B cell (primary cell): Measurements from ENCODE around the gene ADA. TPM values are rescaled to one million over a fixed set of nuclear protein-coding genes. Genes with fewer than 3 reads are reported as not detected.

Experiments
- ATAC-seq: fragments of 200-7000 bp; cut with Tn5 transposase; one replicate; pipeline ENCODE4 v1.10.0; 2021; ENCODE audit warnings: low read depth, mild to moderate bottlenecking, moderate number of reproducible peaks, moderate library complexity
- CTCF ChIA-PET: fragments of 350-600 bp; sonication (Branson Sonifier 250); formaldehyde crosslinking; loops from one replicate; lab custom pipeline; 2021; ENCODE audit warnings: antibody characterized with exemption, inconsistent platforms; lab: Charles Lee
- POLR2A ChIA-PET: fragments of 350-600 bp; sonication (Branson Sonifier 250); formaldehyde crosslinking; loops from one replicate; lab custom pipeline; 2021; ENCODE audit warnings: antibody characterized with exemption; lab: Charles Lee
- DNase-seq: peaks from one replicate; pipeline ENCODE4 v3.0.0; 2013
- H2AFZ ChIP-seq: 2 replicates; pipeline ENCODE4 v1.6.1; 2012; ENCODE audit warnings: mild to moderate bottlenecking, low read depth, low read length; ENCODE audit not compliant: insufficient read depth, poor library complexity, severe bottlenecking
- H3K27ac ChIP-seq, 2 donors: 1 replicate in 1 of 2; 2 replicates in 1 of 2; pipeline ENCODE4 v1.5.1; 2012 to 2013; ENCODE audit warnings: low read length in 2 of 2, mild to moderate bottlenecking in 2 of 2, moderate library complexity in 1 of 2
- H3K27me3 ChIP-seq, 4 experiments: fragments of 200-600 bp in 1 of 4; sonication (generic) in 1 of 4; replicated peaks in 1 of 4; 1 replicate in 2 of 4; 2 replicates in 2 of 4; pipeline versions ENCODE4 v1.6.1 to v1.7.0; 2013 to 2016; ENCODE audit warnings: low read length in 3 of 4, mild to moderate bottlenecking in 2 of 4, mixed read lengths in 1 of 4, moderate library complexity in 1 of 4; ENCODE audit not compliant: insufficient read depth in 4 of 4, control insufficient read depth in 3 of 4; ENCODE audit errors: control extremely low read depth in 1 of 4
- H3K36me3 ChIP-seq, 2 experiments: replicated peaks in 1 of 2; 1 replicate in 1 of 2; 2 replicates in 1 of 2; pipeline versions ENCODE4 v1.6.1 to v1.7.1; 2013; ENCODE audit warnings: low read length in 1 of 2; ENCODE audit not compliant: insufficient read depth in 2 of 2, control insufficient read depth in 1 of 2; ENCODE audit errors: control extremely low read depth in 1 of 2, extremely low read depth in 1 of 2
- H3K4me1 ChIP-seq, 2 donors: fragments of 200-600 bp in 1 of 2; sonication (generic) in 1 of 2; 1 replicate in 1 of 2; 2 replicates in 1 of 2; pipeline versions ENCODE4 v1.5.1 to v1.6.1; 2013 to 2017; ENCODE audit warnings: low read length in 2 of 2; ENCODE audit not compliant: control insufficient read depth in 2 of 2, insufficient read depth in 2 of 2
- H3K4me2 ChIP-seq: replicated peaks from 2 replicates; pipeline ENCODE3; 2012; ENCODE audit warnings: mild to moderate bottlenecking, low read depth, low read length; ENCODE audit not compliant: poor library complexity, severe bottlenecking
- H3K4me3 ChIP-seq, 5 experiments: fragments of 200-600 bp in 1 of 5; sonication (generic) in 1 of 5; 1 replicate in 3 of 5; 2 replicates in 2 of 5; pipeline versions ENCODE4 v1.5.1 to v1.7.0; 2011 to 2016; ENCODE audit warnings: low read length in 4 of 5, mild to moderate bottlenecking in 4 of 5, low read depth in 2 of 5, control low read depth in 1 of 5, moderate library complexity in 1 of 5; ENCODE audit not compliant: insufficient read depth in 1 of 5; ENCODE audit errors: control extremely low read depth in 1 of 5, extremely low read depth in 1 of 5
- H3K79me2 ChIP-seq: fragments of 200-600 bp; sonication (generic); one replicate; pipeline ENCODE4 v1.6.0; 2016; ENCODE audit warnings: low read length; ENCODE audit not compliant: control insufficient read depth, insufficient read depth
- H3K9ac ChIP-seq: fragments of 200-600 bp; sonication (generic); 2 replicates; pipeline ENCODE4 v1.6.1; 2017; ENCODE audit warnings: mild to moderate bottlenecking, low read length, moderate library complexity
- H3K9me3 ChIP-seq, 3 donors: one replicate each; pipeline versions ENCODE4 v1.6.1 to v1.7.1; 2013; ENCODE audit warnings: low read length in 2 of 3; ENCODE audit not compliant: control insufficient read depth in 2 of 3, insufficient read depth in 1 of 3; ENCODE audit errors: control extremely low read depth in 1 of 3
- H4K20me1 ChIP-seq: 2 replicates; pipeline ENCODE4 v1.6.0; 2012; ENCODE audit warnings: mild to moderate bottlenecking, low read length; ENCODE audit not compliant: insufficient read depth, control insufficient read depth, poor library complexity, severe bottlenecking
- H3K27ac Mint-ChIP-seq: one replicate; pipeline ENCODE4 v1.8.0; 2021; ENCODE audit warnings: mixed read lengths
- H3K27me3 Mint-ChIP-seq: one replicate; pipeline ENCODE4 v1.8.0; 2021; ENCODE audit warnings: mixed read lengths
- H3K4me1 Mint-ChIP-seq: one replicate; pipeline ENCODE4 v1.8.0; 2021; ENCODE audit warnings: mixed read lengths
- H3K4me3 Mint-ChIP-seq: one replicate; pipeline ENCODE4 v1.8.0; 2021; ENCODE audit warnings: mixed read lengths
- H3K9me3 Mint-ChIP-seq: one replicate; pipeline ENCODE4 v1.8.0; 2022; ENCODE audit warnings: mixed read lengths; ENCODE audit not compliant: insufficient read depth
- CTCF ChIP-seq: fragments of 200-600 bp; IDR thresholded peaks from one replicate; pipeline ENCODE4 v1.8.0; 2022; ENCODE audit warnings: antibody characterized with exemption, mild to moderate bottlenecking
- EZH2 ChIP-seq: IDR thresholded peaks from 2 replicates; pipeline ENCODE4 v1.6.1; 2012; ENCODE audit warnings: borderline replicate concordance, low read depth, mild to moderate bottlenecking, moderate library complexity, low read length; ENCODE audit not compliant: insufficient read depth, poor library complexity, severe bottlenecking
- WGBS: methylation state at CpG from one replicate; pipeline ENCODE4 v1.1.5; 2013; ENCODE audit warnings: missing lambda C conversion rate; ENCODE audit not compliant: insufficient coverage; 5-methylcytosine and 5-hydroxymethylcytosine counted together
- intact Hi-C: fragments of 100-400 bp; cut with micrococcal nuclease; formaldehyde crosslinking; loops from one replicate; pipeline ENCODE4 v1.10.0; 2022
- polyA plus RNA-seq: library from polyadenylated mRNA; depleted of rRNA; stranded (reverse); fragments of >200 nt; gene quantifications from 2 replicates; pipeline ENCODE4 v1.2.3, GENCODE V29; 2012
- total RNA-seq, 2 donors: library from RNA; stranded (reverse); fragments of 120-200 nt in 1 of 2; gene quantifications; 1 replicate in 1 of 2; 2 replicates in 1 of 2; pipeline versions ENCODE4 v1.2.3 to v1.2.4, GENCODE V29; 2013 to 2022

Gene ADA
- total and polyA plus RNA-seq, 2 donors (not counting 1 experiment from before 2014, with no cell fraction given), result 10.0 to 34.2 TPM

GRCh38 chr20:44585057-44585963, 66.2 kb downstream of the ADA start:
- Histone ChIP-seq H3K79me2 (peaks cover 83% of the 10 kb centered on the region), H3K9me3 (no peaks in the 10 kb centered on the region), H3K4me2 (peak overlapping the region; percentile 74), H3K9ac (peak overlapping the region; percentile 85), H2AFZ (no peak overlapping the region), H3K4me3 (peak overlapping the region; percentile 23 to 94 (median 62)), H3K27ac (peak overlapping the region; percentile 85 to 89), H3K36me3 (peaks cover 0 to 10% of the 10 kb centered on the region in 2 experiments), H3K27me3 (no peaks in the 10 kb centered on the region), H4K20me1 (no peaks in the 10 kb centered on the region), H3K4me1 (peaks cover 82 to 94% of the 10 kb centered on the region in 2 donors)
- Mint-ChIP-seq H3K27me3 (no peaks in the 10 kb centered on the region), H3K4me3 (peak overlapping the region; percentile 92), H3K4me1 (peaks cover 93% of the 10 kb centered on the region), H3K9me3 (no peaks in the 10 kb centered on the region), H3K27ac (peak overlapping the region; percentile 91)
- TF ChIP-seq CTCF (no peak), EZH2 (no peak)
- CTCF ChIA-PET, result interaction anchor here (0.9 to 24.0 kb wide), 15 partner anchors 9 to 368 kb away, joined by 3 to 772 read pairs (median 4); partner anchors contain the start of gene FITM2
- ATAC-seq (peak; percentile 17), DNase-seq (peak; percentile 61)
- POLR2A ChIA-PET, result interaction anchor here (0.8 to 4.0 kb wide), 9 partner anchors 8 to 66 kb away, joined by 3 to 29 read pairs (median 8); partner anchors contain the start of genes ADA and SERINC3
- 0% methylated on average over 4 of the region's 6 CpGs for WGBS
- intact Hi-C loops, result loop anchor here (2.0 to 10.0 kb wide), 3 partner anchors 13 to 379 kb away; partner anchors contain the start of genes OSER1, STK4 and TOMM34
